Neural progenitor cell (in vitro differentiated cells): ENCODE data around the gene RUNX1. TPM values are rescaled to one million over a fixed set of nuclear protein-coding genes. Genes with fewer than 3 reads are reported as not detected.

Experiments used
- DNase-seq: peaks from one replicate; pipeline ENCODE4 v3.0.0-alpha.2; 2016; ENCODE audit warnings: low spot score
- H2AFZ ChIP-seq: fragments of 200-600 bp; sonication (generic); replicated peaks from 2 replicates; pipeline ENCODE4 v1.6.1; 2016; ENCODE audit warnings: antibody characterized with exemption
- H3F3A ChIP-seq: fragments of 200-600 bp; sonication (generic); 2 replicates; pipeline ENCODE4 v1.6.1; 2016; ENCODE audit warnings: antibody characterized with exemption, low read depth
- H3K27ac ChIP-seq: fragments of 200-600 bp; sonication (generic); 2 replicates; pipeline ENCODE4 v1.5.1; 2016; ENCODE audit warnings: mild to moderate bottlenecking
- H3K27me3 ChIP-seq: fragments of 200-600 bp; sonication (generic); 2 replicates; pipeline ENCODE4 v1.6.1; 2016; ENCODE audit warnings: mild to moderate bottlenecking, moderate library complexity
- H3K36me3 ChIP-seq: fragments of 200-600 bp; sonication (generic); 2 replicates; pipeline ENCODE4 v1.5.1; 2016
- H3K4me1 ChIP-seq: fragments of 200-600 bp; sonication (generic); 2 replicates; pipeline ENCODE4 v1.6.1; 2016; ENCODE audit warnings: mixed run types
- H3K4me2 ChIP-seq: fragments of 200-600 bp; sonication (generic); 2 replicates; pipeline ENCODE4 v1.6.1; 2016
- H3K4me3 ChIP-seq: fragments of 200-600 bp; sonication (generic); 2 replicates; pipeline ENCODE4 v1.5.1; 2016
- H3K79me2 ChIP-seq: fragments of 200-600 bp; sonication (generic); 2 replicates; pipeline ENCODE4 v1.6.1; 2016; ENCODE audit warnings: low read depth
- H3K9ac ChIP-seq: fragments of 200-600 bp; sonication (generic); 2 replicates; pipeline ENCODE4 v1.6.1; 2016
- H3K9me3 ChIP-seq: fragments of 200-600 bp; sonication (generic); 2 replicates; pipeline ENCODE4 v1.5.1; 2016; ENCODE audit warnings: low read depth
- H4K20me1 ChIP-seq: fragments of 200-600 bp; sonication (generic); 2 replicates; pipeline ENCODE4 v1.6.1; 2016; ENCODE audit warnings: low read depth
- H3K27ac Mint-ChIP-seq: 3 replicates; pipeline ENCODE4 v1.8.0; 2021; ENCODE audit warnings: mixed read lengths
- H3K27me3 Mint-ChIP-seq: 2 replicates; pipeline ENCODE4 v1.8.0; 2022; ENCODE audit warnings: low read depth, mild to moderate bottlenecking, inconsistent platforms, moderate library complexity, mixed read lengths; ENCODE audit not compliant: insufficient read depth
- H3K36me3 Mint-ChIP-seq: 3 replicates; pipeline ENCODE4 v1.8.0; 2021; ENCODE audit warnings: mixed read lengths
- H3K4me1 Mint-ChIP-seq: 3 replicates; pipeline ENCODE4 v1.8.0; 2021; ENCODE audit warnings: mixed read lengths
- H3K4me3 Mint-ChIP-seq: 3 replicates; pipeline ENCODE4 v1.8.0; 2021; ENCODE audit warnings: mild to moderate bottlenecking, moderate library complexity, mixed read lengths
- H3K9me3 Mint-ChIP-seq: 3 replicates; pipeline ENCODE4 v1.8.0; 2020; ENCODE audit warnings: mixed read lengths
- CTCF ChIP-seq: fragments of 200-600 bp; sonication (generic); IDR thresholded peaks from 2 replicates; pipeline ENCODE4 v1.5.1; 2017; ENCODE audit warnings: antibody characterized with exemption, mild to moderate bottlenecking
- EZH2 ChIP-seq: fragments of 200-600 bp; sonication (generic); IDR thresholded peaks from 2 replicates; pipeline ENCODE4 v1.6.1; 2017; ENCODE audit warnings: antibody characterized with exemption, mild to moderate bottlenecking, moderate library complexity
- EZH2phosphoT487 ChIP-seq: fragments of 200-600 bp; sonication (generic); IDR thresholded peaks from 2 replicates; pipeline ENCODE4 v1.6.1; 2017; ENCODE audit warnings: antibody characterized with exemption
- total RNA-seq: library from RNA; depleted of rRNA; stranded (reverse); fragments of >200 nt; gene quantifications from 2 replicates; pipeline ENCODE4 v1.2.3, GENCODE V29; 2015; ENCODE audit warnings: low replicate concordance

The RUNX1 gene
- total RNA-seq, 1 donor from 2014 or later, result 0.09 TPM

GRCh38 chr21:34889320-34889675 is 159.8 kb downstream of the RUNX1 start:
- TF ChIP-seq EZH2 (no peak), CTCF (no peak), EZH2phosphoT487 (no peak)
- no peak overlapping the region for H3K9ac ChIP-seq
- H3K27me3 ChIP-seq, result peaks cover 99% of the 10 kb centered on the region
- peaks cover 40% of the 10 kb centered on the region for H3F3A ChIP-seq
- no peaks in the 10 kb centered on the region for H3K9me3 ChIP-seq
- H3K4me2 ChIP-seq, result peak overlapping the region; percentile 99
- DNase-seq, result no peak
- Mint-ChIP-seq H3K36me3 (no peaks in the 10 kb centered on the region), H3K27ac (no peak overlapping the region), H3K4me3 (peak overlapping the region; percentile 90), H3K9me3 (no peaks in the 10 kb centered on the region), H3K4me1 (peaks cover 24% of the 10 kb centered on the region), H3K27me3 (peaks cover 60% of the 10 kb centered on the region)
- peaks cover 26% of the 10 kb centered on the region for H3K4me1 ChIP-seq
- H3K36me3 ChIP-seq, result no peaks in the 10 kb centered on the region
- peak overlapping the region; percentile 87 for H2AFZ ChIP-seq
- no peak overlapping the region for H3K27ac ChIP-seq
- peak overlapping the region; percentile 62 for H3K4me3 ChIP-seq
- no peaks in the 10 kb centered on the region for H3K79me2 ChIP-seq
- peaks cover 53% of the 10 kb centered on the region for H4K20me1 ChIP-seq

GRCh38 chr21:34888569-34889319 is 160.4 kb downstream of the RUNX1 start:
- no peaks in the 10 kb centered on the region for H3K9me3 Mint-ChIP-seq
- H3K4me1 Mint-ChIP-seq, result peaks cover 24% of the 10 kb centered on the region
- peak; percentile 96 for DNase-seq
- Histone ChIP-seq H3K9me3 (no peaks in the 10 kb centered on the region), H3K9ac (no peak overlapping the region), H3K79me2 (no peaks in the 10 kb centered on the region), H3K36me3 (no peaks in the 10 kb centered on the region), H3K27me3 (peaks cover 99% of the 10 kb centered on the region), H2AFZ (peak overlapping the region; percentile 87), H3F3A (peaks cover 40% of the 10 kb centered on the region), H3K4me2 (peak overlapping the region; percentile 99), H4K20me1 (peaks cover 53% of the 10 kb centered on the region), H3K4me3 (peak overlapping the region; percentile 62), H3K27ac (no peak overlapping the region), H3K4me1 (peaks cover 26% of the 10 kb centered on the region)
- H3K4me3 Mint-ChIP-seq, result peak overlapping the region; percentile 90
- peaks cover 59% of the 10 kb centered on the region for H3K27me3 Mint-ChIP-seq
- TF ChIP-seq EZH2phosphoT487, result no peak
- no peak for TF ChIP-seq CTCF
- TF ChIP-seq EZH2, result no peak
- no peak overlapping the region for H3K27ac Mint-ChIP-seq
- no peaks in the 10 kb centered on the region for H3K36me3 Mint-ChIP-seq

- H4K20me1 ChIP-seq, result peaks cover 53% of the 10 kb centered on the region
- DNase-seq, result peak; percentile 54
- H3F3A ChIP-seq, result peaks cover 40% of the 10 kb centered on the region
- peak overlapping the region; percentile 99 for H3K4me2 ChIP-seq
- Mint-ChIP-seq H3K4me3 (peak overlapping the region; percentile 83), H3K27me3 (peaks cover 61% of the 10 kb centered on the region), H3K4me1 (peaks cover 24% of the 10 kb centered on the region), H3K27ac (no peak overlapping the region), H3K36me3 (no peaks in the 10 kb centered on the region), H3K9me3 (no peaks in the 10 kb centered on the region)
- no peak for TF ChIP-seq CTCF
- TF ChIP-seq EZH2phosphoT487, result peak; percentile 79
- peak; percentile 84 for TF ChIP-seq EZH2
- peaks cover 99% of the 10 kb centered on the region for H3K27me3 ChIP-seq
- H3K4me3 ChIP-seq, result peak overlapping the region; percentile 62
- H3K79me2 ChIP-seq, result no peaks in the 10 kb centered on the region
- H2AFZ ChIP-seq, result no peak overlapping the region
- H3K27ac ChIP-seq, result no peak overlapping the region
- no peaks in the 10 kb centered on the region for H3K36me3 ChIP-seq
- H3K9me3 ChIP-seq, result no peaks in the 10 kb centered on the region
- peaks cover 26% of the 10 kb centered on the region for H3K4me1 ChIP-seq
- no peak overlapping the region for H3K9ac ChIP-seq
These were observed 161.2 kb downstream of the RUNX1 start for GRCh38 chr21:34887725-34888568.
